Coronary artery (tissue), 2 donors: ENCODE results near the gene RMDN3.
A peak's percentile ranks its signal among the peaks of the same experiment; 100 is the strongest.

ENCODE experiments used
- DNase-seq: peaks from one replicate; pipeline ENCODE4 v3.0.0-alpha.2; 2017; ENCODE audit warnings: low spot score
- H3K27ac ChIP-seq, 2 donors: fragments of 200-600 bp; sonication (generic); one replicate each; pipeline ENCODE4 v1.5.1; 2016 to 2019
- H3K4me3 ChIP-seq: fragments of 200-600 bp; sonication (generic); 2 replicates; pipeline ENCODE4 v1.5.1; 2016; ENCODE audit warnings: mild to moderate bottlenecking, moderate library complexity
- TF ChIP-seq, protein P1 (sequence below): fragments of 200-600 bp; sonication (generic); IDR thresholded peaks from one replicate; pipeline ENCODE4 v1.5.1; 2019; ENCODE audit warnings: antibody characterized with exemption

Gene RMDN3, protein sequence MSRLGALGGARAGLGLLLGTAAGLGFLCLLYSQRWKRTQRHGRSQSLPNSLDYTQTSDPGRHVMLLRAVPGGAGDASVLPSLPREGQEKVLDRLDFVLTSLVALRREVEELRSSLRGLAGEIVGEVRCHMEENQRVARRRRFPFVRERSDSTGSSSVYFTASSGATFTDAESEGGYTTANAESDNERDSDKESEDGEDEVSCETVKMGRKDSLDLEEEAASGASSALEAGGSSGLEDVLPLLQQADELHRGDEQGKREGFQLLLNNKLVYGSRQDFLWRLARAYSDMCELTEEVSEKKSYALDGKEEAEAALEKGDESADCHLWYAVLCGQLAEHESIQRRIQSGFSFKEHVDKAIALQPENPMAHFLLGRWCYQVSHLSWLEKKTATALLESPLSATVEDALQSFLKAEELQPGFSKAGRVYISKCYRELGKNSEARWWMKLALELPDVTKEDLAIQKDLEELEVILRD

DNA sequence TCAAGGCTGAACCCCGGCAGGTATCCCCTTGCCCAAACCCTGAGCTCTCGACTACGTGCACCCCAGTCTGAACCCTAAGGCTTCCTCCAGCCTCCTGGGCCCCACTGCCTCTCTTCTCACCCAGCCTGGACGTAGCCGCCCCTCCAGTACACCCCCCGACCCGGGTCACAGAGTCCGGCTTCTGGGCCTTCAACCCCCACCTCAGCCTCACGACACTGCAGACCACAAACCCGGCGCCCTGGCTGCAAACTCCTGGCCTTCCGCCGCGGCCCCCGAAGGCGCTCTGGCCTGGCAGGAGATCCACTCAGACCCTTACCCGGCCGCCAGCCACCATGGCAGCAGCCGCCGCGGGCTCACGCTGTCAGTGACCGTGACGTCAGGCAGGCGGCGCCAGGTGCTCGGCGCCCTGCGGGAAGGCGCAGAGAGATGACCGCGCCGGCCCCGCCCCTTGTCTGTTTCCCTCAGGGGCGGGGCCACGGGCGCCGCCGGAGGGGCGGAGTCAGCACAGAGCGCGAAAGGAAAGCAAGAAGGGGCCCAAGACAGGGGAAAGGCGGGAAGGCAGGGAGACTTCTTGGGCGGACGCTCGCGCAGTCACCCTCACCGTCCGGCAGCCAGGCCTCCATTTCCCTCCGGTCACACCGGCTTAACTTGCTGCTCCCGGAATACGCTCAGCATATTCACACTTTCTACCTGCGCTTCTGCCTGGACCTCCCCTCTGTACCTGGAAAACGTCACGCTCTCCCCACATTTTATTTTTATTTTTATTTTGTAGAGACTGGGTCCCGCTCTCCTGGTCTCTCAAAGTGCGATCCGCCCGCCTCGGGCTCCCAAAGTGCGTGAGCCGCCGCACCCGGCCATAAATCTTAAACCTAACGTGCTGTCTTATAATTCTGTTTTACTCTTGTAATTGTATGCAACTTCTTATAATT lies at the start of gene RMDN3:
Gene RMDN3 (minus strand): TSS at position 372 of the 929 bp plus-strand sequence. CDS start 471 bp downstream, outside the sequence.
- peak; percentile 91 for DNase-seq
- TF ChIP-seq, protein P1, sequence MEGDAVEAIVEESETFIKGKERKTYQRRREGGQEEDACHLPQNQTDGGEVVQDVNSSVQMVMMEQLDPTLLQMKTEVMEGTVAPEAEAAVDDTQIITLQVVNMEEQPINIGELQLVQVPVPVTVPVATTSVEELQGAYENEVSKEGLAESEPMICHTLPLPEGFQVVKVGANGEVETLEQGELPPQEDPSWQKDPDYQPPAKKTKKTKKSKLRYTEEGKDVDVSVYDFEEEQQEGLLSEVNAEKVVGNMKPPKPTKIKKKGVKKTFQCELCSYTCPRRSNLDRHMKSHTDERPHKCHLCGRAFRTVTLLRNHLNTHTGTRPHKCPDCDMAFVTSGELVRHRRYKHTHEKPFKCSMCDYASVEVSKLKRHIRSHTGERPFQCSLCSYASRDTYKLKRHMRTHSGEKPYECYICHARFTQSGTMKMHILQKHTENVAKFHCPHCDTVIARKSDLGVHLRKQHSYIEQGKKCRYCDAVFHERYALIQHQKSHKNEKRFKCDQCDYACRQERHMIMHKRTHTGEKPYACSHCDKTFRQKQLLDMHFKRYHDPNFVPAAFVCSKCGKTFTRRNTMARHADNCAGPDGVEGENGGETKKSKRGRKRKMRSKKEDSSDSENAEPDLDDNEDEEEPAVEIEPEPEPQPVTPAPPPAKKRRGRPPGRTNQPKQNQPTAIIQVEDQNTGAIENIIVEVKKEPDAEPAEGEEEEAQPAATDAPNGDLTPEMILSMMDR, result no peak
- H3K27ac ChIP-seq, result peak within 1 kb of the TSS; percentile 63 to 80
- H3K4me3 ChIP-seq, result peak within 1 kb of the TSS; percentile 74

DNA sequence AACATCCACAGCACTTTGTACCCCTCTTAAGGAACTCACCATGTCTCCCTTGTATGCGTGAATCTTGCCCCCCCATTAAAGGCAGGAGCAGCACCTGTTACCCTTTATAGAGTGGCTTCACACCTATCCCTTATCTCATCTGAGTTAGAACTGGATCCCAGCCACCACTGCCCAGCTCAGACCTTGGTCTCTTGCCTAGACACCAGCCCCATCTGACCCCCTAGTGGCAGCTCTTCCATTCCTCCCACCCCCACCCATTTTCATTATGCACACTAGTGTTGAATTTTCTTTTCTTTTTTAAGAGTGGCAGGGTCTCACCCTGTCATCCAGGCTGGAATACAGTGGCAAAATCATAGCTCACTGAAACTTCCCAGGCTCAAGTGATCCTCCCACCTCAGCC lies 48.6 kb upstream of the RMDN3 start:
- TF ChIP-seq, protein P1, result no peak
- no peak for DNase-seq
- no peak overlapping the region for H3K27ac ChIP-seq
- no peak overlapping the region for H3K4me3 ChIP-seq

DNA sequence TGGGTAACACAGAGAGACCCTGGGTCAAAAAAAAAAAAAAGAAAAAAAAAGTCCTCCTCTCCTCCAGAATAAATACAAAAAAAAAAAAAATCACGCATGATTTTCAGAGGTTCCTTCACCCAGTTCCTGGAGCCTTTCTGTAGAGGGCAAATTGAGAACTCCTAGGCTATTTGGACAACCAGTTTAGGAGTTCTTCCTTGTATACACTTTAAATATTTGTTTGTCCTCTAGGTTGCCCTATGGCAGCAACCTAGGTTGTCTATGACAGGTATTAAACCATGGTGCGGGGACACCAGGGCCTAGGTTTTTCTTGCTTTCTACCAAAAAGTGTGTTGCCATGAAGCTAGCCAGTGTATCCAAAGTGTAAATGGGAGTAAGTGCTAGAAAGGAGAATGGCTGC lies 48.0 kb upstream of the RMDN3 start:
- TF ChIP-seq, protein P1, result no peak
- Histone ChIP-seq H3K4me3 (no peak overlapping the region), H3K27ac (no peak overlapping the region)
- DNase-seq, result no peak

DNA sequence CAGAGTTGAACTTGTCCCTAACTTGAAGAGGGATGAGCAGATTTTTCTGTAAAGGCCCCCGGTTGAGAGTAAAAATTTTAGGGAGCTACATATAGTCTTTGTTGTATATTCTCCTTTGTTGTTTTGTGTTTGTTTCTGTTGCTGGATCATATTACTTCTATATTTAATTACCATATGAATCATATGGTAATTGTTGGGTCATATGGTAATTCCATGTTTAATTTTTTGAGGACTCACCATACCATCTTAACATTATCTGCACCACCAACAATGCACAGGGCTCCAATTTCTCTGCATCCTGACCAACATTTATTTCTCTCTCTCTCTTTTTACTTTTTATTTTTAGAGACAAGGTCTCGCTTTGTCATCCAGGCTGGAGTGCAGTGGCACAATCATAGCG lies 44.5 kb upstream of the RMDN3 start:
- H3K27ac ChIP-seq, result no peak overlapping the region
- TF ChIP-seq, protein P1, result no peak
- no peak for DNase-seq
- H3K4me3 ChIP-seq, result no peak overlapping the region

DNA sequence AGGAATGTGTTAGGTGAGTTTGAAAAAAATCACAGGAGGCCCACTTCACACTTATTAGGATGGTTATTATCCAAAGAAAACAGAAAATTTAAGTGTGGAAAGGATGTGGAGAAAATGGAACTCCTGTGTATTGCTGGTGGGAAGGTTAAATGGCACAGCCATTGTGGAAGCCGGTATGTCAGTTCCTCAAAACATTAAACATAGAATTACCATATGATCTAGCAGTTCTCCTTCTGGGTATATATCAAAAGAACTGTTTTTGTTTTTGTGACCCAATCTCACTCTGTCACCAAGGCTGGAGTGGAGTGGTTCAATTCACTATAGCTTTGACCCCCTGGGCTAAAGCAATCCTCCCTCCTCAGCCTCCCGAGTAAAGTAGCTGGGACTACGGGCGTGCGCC lies 41.5 kb upstream of the RMDN3 start:
- TF ChIP-seq, protein P1, result no peak
- Histone ChIP-seq H3K4me3 (no peak overlapping the region), H3K27ac (no peak overlapping the region)
- no peak for DNase-seq

DNA sequence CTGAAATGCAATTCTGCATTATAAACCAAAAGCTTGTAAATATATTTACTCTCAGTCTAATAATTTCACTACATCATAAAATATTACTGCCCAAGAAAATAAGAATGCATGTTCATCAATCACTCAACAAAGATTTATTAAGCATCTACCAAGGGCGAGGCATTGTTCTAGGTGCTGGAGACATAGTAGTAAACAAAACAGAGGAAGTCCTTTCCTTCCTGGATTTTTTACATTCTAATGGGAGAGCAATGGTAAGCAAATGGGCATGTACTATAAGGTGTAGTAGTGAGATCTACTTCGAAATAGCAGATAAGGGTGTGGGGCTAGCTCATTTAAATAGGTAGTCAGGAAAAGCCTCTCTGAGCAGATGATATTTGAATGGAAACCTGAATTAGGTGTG lies 41.0 kb upstream of the RMDN3 start:
- no peak for DNase-seq
- TF ChIP-seq, protein P1, result no peak
- Histone ChIP-seq H3K27ac (no peak overlapping the region), H3K4me3 (no peak overlapping the region)
